Upper lobe of left lung (tissue), 6 donors: ENCODE results near the gene ARHGEF4. TPM values are rescaled to one million over a fixed set of nuclear protein-coding genes. Genes with fewer than 3 reads are reported as not detected.

Source experiments
- ATAC-seq, 2 donors: fragments of 200-7000 bp; cut with Tn5 transposase; one replicate each; pipeline ENCODE4 v1.9.1; 2022; ENCODE audit warnings: mild to moderate bottlenecking in 2 of 2, moderate library complexity in 2 of 2; ENCODE audit not compliant: low FRiP score in 2 of 2
- DNase-seq, 2 donors: peaks; one replicate each; pipeline ENCODE4 v3.0.0-alpha.2; 2019 to 2020
- H3K27ac ChIP-seq, 4 donors: fragments of 200-600 bp; sonication (generic); one replicate each; pipeline ENCODE4 v1.5.1; 2016 to 2019
- H3K27me3 ChIP-seq, 4 donors: fragments of 200-600 bp; sonication (generic); one replicate each; pipeline ENCODE4 v1.5.1; 2017 to 2019
- H3K36me3 ChIP-seq, 4 donors: fragments of 200-600 bp; sonication (generic); one replicate each; pipeline ENCODE4 v1.5.1; 2016 to 2019
- H3K4me1 ChIP-seq, 4 donors: fragments of 200-600 bp; sonication (generic); one replicate each; pipeline ENCODE4 v1.5.1; 2018 to 2019
- H3K4me3 ChIP-seq, 4 donors: fragments of 200-600 bp; sonication (generic); one replicate each; pipeline ENCODE4 v1.5.1; 2017 to 2019; ENCODE audit warnings: mild to moderate bottlenecking in 2 of 4, moderate library complexity in 1 of 4
- H3K9me3 ChIP-seq, 4 donors: fragments of 200-600 bp; sonication (generic); one replicate each; pipeline ENCODE4 v1.5.1; 2018 to 2019
- CTCF ChIP-seq, 6 experiments: fragments of 450-650 bp in 4 of 6; fragments of 200-600 bp in 2 of 6; sonication (generic) in 2 of 6; IDR thresholded peaks; one replicate each; pipeline ENCODE4 v1.5.1; 2016 to 2019; ENCODE audit warnings: antibody characterized with exemption in 6 of 6
- EP300 ChIP-seq, 4 donors: sonication (generic); formaldehyde crosslinking; IDR thresholded peaks; one replicate each; pipeline ENCODE4 v1.5.1; 2017; ENCODE audit warnings: antibody characterized with exemption in 4 of 4, control low read depth in 2 of 4
- POLR2A ChIP-seq, 4 donors: fragments of 450-650 bp; IDR thresholded peaks; one replicate each; pipeline ENCODE4 v1.5.1; 2016 to 2017; ENCODE audit warnings: antibody characterized with exemption in 4 of 4, mild to moderate bottlenecking in 2 of 4
- POLR2AphosphoS5 ChIP-seq, 2 donors: sonication (generic); formaldehyde crosslinking; IDR thresholded peaks; one replicate each; pipeline ENCODE4 v1.5.1; 2017; ENCODE audit warnings: antibody characterized with exemption in 2 of 2
- WGBS, 2 donors: methylation state at CpG; one replicate each; pipeline ENCODE4 v1.1.5; 2017 to 2018; 5-methylcytosine and 5-hydroxymethylcytosine counted together
- total RNA-seq, 6 donors: library from RNA; depleted of rRNA in 4 of 6; stranded (reverse); fragments of >200 nt in 4 of 6; gene quantifications; one replicate each; pipeline versions ENCODE4 v1.1.0 to v1.2.1, GENCODE V29; 2016 to 2021
- donor health status: DM: no; HTN: no; CAD: no; lungs with moderate emphysema.
- donor health status: DM: no; HTN: yes; CAD: no; lungs with severe emphysema.

The ARHGEF4 gene
- total RNA-seq, 6 donors from 2014 or later, result 10.1 to 101 (median 22.5) TPM

GRCh38 chr2:131027566-131028528 lies 191.1 kb downstream of the ARHGEF4 start:
- no peak for DNase-seq
- WGBS, 2 donors, result 80 to 82% methylated on average over 1 to 12 of the region's 12 CpGs

GRCh38 chr2:131029812-131030211 lies 193.1 kb downstream of the ARHGEF4 start:
- 81 to 84% methylated on average over 5 to 6 of the region's 8 CpGs for WGBS, 2 donors
- no peak for DNase-seq

More at GRCh38 chr2:131027566-131028528, 191.1 kb downstream of the ARHGEF4 start:
- Histone ChIP-seq H3K36me3 (no peaks in the 10 kb centered on the region), H3K4me1 (no peaks in the 10 kb centered on the region), H3K27ac (no peak overlapping the region), H3K9me3 (peaks cover 0 to 8% (median 5%) of the 10 kb centered on the region in 4 donors), H3K4me3 (no peak overlapping the region), H3K27me3 (no peaks in the 10 kb centered on the region)
- TF ChIP-seq POLR2AphosphoS5 (IDR thresholded peaks at IDR 0.05) (no peak), EP300 (IDR thresholded peaks at IDR 0.05) (no peak), POLR2A (IDR thresholded peaks at IDR 0.05) (no peak), CTCF (IDR thresholded peaks at IDR 0.05) (no peak)
- no peak for ATAC-seq

GRCh38 chr2:131030478-131030971 lies 193.8 kb downstream of the ARHGEF4 start:
- Histone ChIP-seq H3K27me3 (peaks cover 0 to 7% (median 3%) of the 10 kb centered on the region in 4 donors), H3K4me3 (no peak overlapping the region), H3K27ac (peak overlapping the region in 1 of 4 donors; percentile 30), H3K9me3 (peaks cover 0 to 8% (median 5%) of the 10 kb centered on the region in 4 donors), H3K36me3 (no peaks in the 10 kb centered on the region), H3K4me1 (peaks cover 0 to 15% (median 2%) of the 10 kb centered on the region in 4 donors)
- TF ChIP-seq POLR2AphosphoS5 (IDR thresholded peaks at IDR 0.05), result no peak
- no peak for TF ChIP-seq EP300 (IDR thresholded peaks at IDR 0.05)
- no peak for TF ChIP-seq CTCF (IDR thresholded peaks at IDR 0.05)
- no peak for TF ChIP-seq POLR2A (IDR thresholded peaks at IDR 0.05)
- ATAC-seq (no peak), DNase-seq (no peak)
- WGBS, 2 donors, result 61 to 74% methylated on average over 7 to 13 of the region's 13 CpGs

More at GRCh38 chr2:131029812-131030211, 193.1 kb downstream of the ARHGEF4 start:
- Histone ChIP-seq H3K27ac (no peak overlapping the region), H3K36me3 (no peaks in the 10 kb centered on the region), H3K9me3 (peaks cover 0 to 8% (median 5%) of the 10 kb centered on the region in 4 donors), H3K4me3 (no peak overlapping the region), H3K4me1 (peaks cover 0 to 7% (median 0%) of the 10 kb centered on the region in 4 donors), H3K27me3 (peaks cover 0 to 3% (median 0%) of the 10 kb centered on the region in 4 donors)
- ATAC-seq, result no peak
- TF ChIP-seq POLR2A (IDR thresholded peaks at IDR 0.05) (no peak), EP300 (IDR thresholded peaks at IDR 0.05) (no peak), POLR2AphosphoS5 (IDR thresholded peaks at IDR 0.05) (no peak), CTCF (IDR thresholded peaks at IDR 0.05) (no peak)

- Histone ChIP-seq H3K9me3 (peaks cover 0 to 8% (median 5%) of the 10 kb centered on the region in 4 donors), H3K36me3 (no peaks in the 10 kb centered on the region), H3K27me3 (peaks cover 0 to 13% (median 5%) of the 10 kb centered on the region in 4 donors), H3K27ac (peak overlapping the region in 3 of 4 donors; percentile 17 to 70 (median 64)), H3K4me1 (peaks cover 0 to 19% (median 4%) of the 10 kb centered on the region in 4 donors), H3K4me3 (no peak overlapping the region)
- WGBS, 2 donors, result 50 to 71% methylated on average over 8 to 9 of the region's 9 CpGs
- DNase-seq (no peak), ATAC-seq (peak in 1 of 2 donors; percentile 49)
- no peak for TF ChIP-seq POLR2AphosphoS5 (IDR thresholded peaks at IDR 0.05)
- TF ChIP-seq CTCF (IDR thresholded peaks at IDR 0.05), result no peak
- no peak for TF ChIP-seq EP300 (IDR thresholded peaks at IDR 0.05)
- no peak for TF ChIP-seq POLR2A (IDR thresholded peaks at IDR 0.05)
These were observed 194.7 kb downstream of the ARHGEF4 start for GRCh38 chr2:131031431-131031841.
